Endothelial cell of umbilical vein (primary cell): Measurements from ENCODE around the gene WASL. TPM values are rescaled to one million over a fixed set of nuclear protein-coding genes. Genes with fewer than 3 reads are reported as not detected.

Experiments used
- BruUV-seq: library from RNA; stranded (reverse); fragments of 400-500 nt; replicated peaks from 2 replicates; lab custom pipeline; 2021; lab: Mats Ljungman, UMichigan
- CTCF ChIA-PET: fragments of 300-600, 350-600 bp; sonication (Branson Sonifier 250); formaldehyde crosslinking; loops from one replicate; lab custom pipeline; 2021; ENCODE audit warnings: antibody characterized with exemption, inconsistent platforms; lab: Charles Lee
- POLR2A ChIA-PET: fragments of 300-600, 350-600 bp; sonication (Branson Sonifier 250); formaldehyde crosslinking; loops from one replicate; lab custom pipeline; 2021; ENCODE audit warnings: antibody characterized with exemption, inconsistent platforms; lab: Charles Lee
- DNase-seq: peaks from one replicate; pipeline ENCODE4 v3.0.0-alpha.2; 2011; ENCODE audit warnings: low read depth, low spot score
- FAIRE-seq: peaks from 2 replicates; lab custom pipeline; 2011; peaks lifted over from hg19 to GRCh38; lab: Jason Lieb, UNC
- H2AFZ ChIP-seq: 2 replicates; pipeline ENCODE4 v1.6.0; 2012; ENCODE audit warnings: low read depth, low read length, control low read depth, inconsistent platforms
- H3K27ac ChIP-seq: 2 replicates; pipeline ENCODE4 v1.5.1; 2011; ENCODE audit warnings: low read depth, mild to moderate bottlenecking, control low read depth, low read length, moderate library complexity; ENCODE audit not compliant: insufficient read depth
- H3K27me3 ChIP-seq, 2 experiments: 2 replicates each; pipeline versions ENCODE4 v1.6.0 to v1.6.1; 2011; ENCODE audit warnings: low read length in 2 of 2, mixed read lengths in 1 of 2; ENCODE audit not compliant: control insufficient read depth in 2 of 2, insufficient read depth in 2 of 2
- H3K36me3 ChIP-seq, 2 experiments: 2 replicates in 1 of 2; 3 replicates in 1 of 2; pipeline ENCODE4 v1.5.1; 2011; ENCODE audit warnings: low read length in 2 of 2, mild to moderate bottlenecking in 1 of 2, moderate library complexity in 1 of 2; ENCODE audit not compliant: control insufficient read depth in 2 of 2, insufficient read depth in 2 of 2; ENCODE audit errors: extremely low read depth in 1 of 2
- H3K4me1 ChIP-seq: 3 replicates; pipeline ENCODE4 v1.5.1; 2011; ENCODE audit warnings: mild to moderate bottlenecking, low read length; ENCODE audit not compliant: control insufficient read depth, insufficient read depth; ENCODE audit errors: extremely low read depth
- H3K4me2 ChIP-seq: 2 replicates; pipeline ENCODE4 v1.6.1; 2011; ENCODE audit warnings: low read length, control low read depth, mixed read lengths; ENCODE audit not compliant: insufficient read depth
- H3K4me3 ChIP-seq, 3 experiments: fragments of 200-600 bp in 1 of 3; sonication (generic), shearing (Covaris generic) in 1 of 3; replicated peaks in 1 of 3; 2 replicates each; pipeline ENCODE4 v1.5.1; 2011 to 2016; ENCODE audit warnings: control low read depth in 3 of 3, low read length in 3 of 3, mild to moderate bottlenecking in 2 of 3, inconsistent platforms in 1 of 3, low read depth in 1 of 3, moderate library complexity in 1 of 3; ENCODE audit not compliant: insufficient read depth in 1 of 3
- H3K79me2 ChIP-seq: 2 replicates; pipeline ENCODE4 v1.6.0; 2012; ENCODE audit warnings: low read length, inconsistent platforms; ENCODE audit not compliant: control insufficient read depth, insufficient read depth
- H3K9ac ChIP-seq: replicated peaks from 2 replicates; pipeline ENCODE3; 2011; ENCODE audit warnings: low read length, control low read depth; ENCODE audit not compliant: insufficient read depth; ENCODE audit errors: extremely low read depth
- H3K9me1 ChIP-seq: replicated peaks from 3 replicates; pipeline ENCODE4 v1.6.0; 2011; ENCODE audit warnings: mild to moderate bottlenecking, low read length; ENCODE audit not compliant: control insufficient read depth, insufficient read depth; ENCODE audit errors: extremely low read depth
- H3K9me3 ChIP-seq: replicated peaks from 2 replicates; pipeline ENCODE4 v1.5.1; 2012; ENCODE audit warnings: low read length, inconsistent platforms; ENCODE audit not compliant: control insufficient read depth, insufficient read depth
- H4K20me1 ChIP-seq: replicated peaks from 2 replicates; pipeline ENCODE3; 2011; ENCODE audit warnings: mild to moderate bottlenecking, low read length; ENCODE audit not compliant: control insufficient read depth, insufficient read depth; ENCODE audit errors: extremely low read depth
- EZH2 ChIP-seq: IDR thresholded peaks from 2 replicates; pipeline ENCODE4 v1.6.1; 2012; ENCODE audit warnings: borderline replicate concordance, low read depth, mild to moderate bottlenecking, moderate library complexity, low read length, inconsistent platforms; ENCODE audit not compliant: severe bottlenecking
- FOS ChIP-seq: IDR thresholded peaks from 2 replicates; pipeline ENCODE4 v1.6.1; 2011; ENCODE audit warnings: mild to moderate bottlenecking, low read length, moderate library complexity, borderline replicate concordance; ENCODE audit not compliant: insufficient read depth
- GATA2 ChIP-seq: IDR thresholded peaks from 2 replicates; pipeline ENCODE4 v1.7.0; 2011; ENCODE audit warnings: low read depth, mild to moderate bottlenecking, moderate library complexity, mixed read lengths, low read length; ENCODE audit not compliant: insufficient read length, insufficient read depth
- JUN ChIP-seq: IDR thresholded peaks from 2 replicates; pipeline ENCODE4 v1.6.1; 2011; ENCODE audit warnings: borderline replicate concordance, low read depth; ENCODE audit not compliant: insufficient read length, insufficient read depth
- MYC ChIP-seq: IDR thresholded peaks from one replicate; pipeline ENCODE4 v1.6.1; 2011; ENCODE audit warnings: mild to moderate bottlenecking, low read depth, low read length
- POLR2A ChIP-seq: IDR thresholded peaks from 2 replicates; pipeline ENCODE4 v1.6.1; 2012; ENCODE audit warnings: low read depth, mild to moderate bottlenecking, control low read depth, low read length
- POLR2AphosphoS5 ChIP-seq: IDR thresholded peaks from 2 replicates; pipeline ENCODE4 v1.6.1; 2012; ENCODE audit warnings: low read depth, mild to moderate bottlenecking, control low read depth, low read length, moderate library complexity; ENCODE audit not compliant: insufficient read depth
- dilution Hi-C: fragments of 300-500 bp; cut with MboI; formaldehyde crosslinking; loops from one replicate; pipeline ENCODE4 v1.15.0; 2019; ENCODE audit warnings: low sequenced_read_pairs; ENCODE audit not compliant: extremely low pct_ligation_motif_present
- intact Hi-C: fragments of 100-400 bp; cut with micrococcal nuclease; formaldehyde crosslinking; loops from one replicate; pipeline ENCODE4 v1.10.0; 2022
- polyA plus RNA-seq, 4 experiments: library from polyadenylated mRNA; depleted of rRNA in 3 of 4; stranded (reverse) in 3 of 4; unstranded in 1 of 4; fragments of >200 nt; gene quantifications; 2 replicates each; pipeline versions ENCODE4 v1.2.1 to v1.2.3, GENCODE V29; 2011 to 2012; ENCODE audit warnings: missing spikeins in 1 of 4
- total RNA-seq: library from RNA; stranded (reverse); gene quantifications from 2 replicates; pipeline ENCODE4 v1.2.3, GENCODE V29; 2021
- TF ChIP-seq, protein P1 (sequence below), 2 donors: IDR thresholded peaks; 1 replicate in 1 of 2; 2 replicates in 1 of 2; pipeline ENCODE4 v1.5.1; 2011; ENCODE audit warnings: low read length in 2 of 2, mild to moderate bottlenecking in 2 of 2, moderate library complexity in 2 of 2, control low read depth in 1 of 2, inconsistent platforms in 1 of 2, low read depth in 1 of 2; ENCODE audit not compliant: insufficient read depth in 1 of 2; ENCODE audit errors: extremely low read depth in 1 of 2
- TF ChIP-seq, protein P2 (sequence below): IDR thresholded peaks from 2 replicates; pipeline ENCODE4 v1.6.1; 2011; ENCODE audit not compliant: insufficient read depth, insufficient read length

Gene WASL
- total and polyA plus RNA-seq, 2 donors (not counting 3 experiments of a cell fraction or from before 2014, with no cell fraction given): 5.2 to 24.0 TPM

DNA sequence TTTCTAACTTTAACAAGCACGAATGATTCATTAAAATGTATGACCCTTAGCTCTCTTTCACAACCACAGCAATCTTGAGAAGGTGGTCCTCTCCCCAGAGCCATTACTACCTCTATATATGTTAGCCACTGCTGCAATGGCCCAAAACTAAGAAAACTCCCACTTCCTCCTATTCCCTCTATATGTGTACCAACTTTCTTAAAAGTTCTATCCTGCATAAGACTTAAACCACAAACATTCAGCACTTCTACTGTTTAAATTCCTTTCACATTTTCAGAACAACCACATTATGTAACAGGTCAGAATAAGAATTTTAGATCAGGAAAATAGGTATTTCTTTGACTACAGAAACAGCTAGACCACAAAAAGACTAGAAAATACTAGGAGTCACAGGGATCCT lies 36.2 kb downstream of the WASL start:
- Histone ChIP-seq H4K20me1 (peaks cover 2% of the 10 kb centered on the region), H3K9me1 (no peaks in the 10 kb centered on the region), H3K9me3 (no peaks in the 10 kb centered on the region), H3K27me3 (no peaks in the 10 kb centered on the region), H3K79me2 (peaks cover 39% of the 10 kb centered on the region), H3K9ac (no peak overlapping the region), H2AFZ (no peak overlapping the region), H3K36me3 (peaks cover 0 to 5% of the 10 kb centered on the region in 2 experiments), H3K27ac (no peak overlapping the region), H3K4me1 (peaks cover 19% of the 10 kb centered on the region), H3K4me2 (no peak overlapping the region), H3K4me3 (no peak overlapping the region)
- intact Hi-C loops: no loop called here
- ChIA-PET POLR2A (no interaction called here), CTCF (interaction anchor here (0.8 kb wide), 1 partner anchor 11 kb away, joined by 3 read pairs; no protein-coding TSS in a partner anchor)
- DNase-seq (no peak), FAIRE-seq (no peak)
- dilution Hi-C loops: no loop called here
- TF ChIP-seq GATA2 (no peak), POLR2A (no peak), JUN (no peak), EZH2 (no peak), POLR2AphosphoS5 (no peak), FOS (no peak), MYC (no peak)
- TF ChIP-seq, protein P1, sequence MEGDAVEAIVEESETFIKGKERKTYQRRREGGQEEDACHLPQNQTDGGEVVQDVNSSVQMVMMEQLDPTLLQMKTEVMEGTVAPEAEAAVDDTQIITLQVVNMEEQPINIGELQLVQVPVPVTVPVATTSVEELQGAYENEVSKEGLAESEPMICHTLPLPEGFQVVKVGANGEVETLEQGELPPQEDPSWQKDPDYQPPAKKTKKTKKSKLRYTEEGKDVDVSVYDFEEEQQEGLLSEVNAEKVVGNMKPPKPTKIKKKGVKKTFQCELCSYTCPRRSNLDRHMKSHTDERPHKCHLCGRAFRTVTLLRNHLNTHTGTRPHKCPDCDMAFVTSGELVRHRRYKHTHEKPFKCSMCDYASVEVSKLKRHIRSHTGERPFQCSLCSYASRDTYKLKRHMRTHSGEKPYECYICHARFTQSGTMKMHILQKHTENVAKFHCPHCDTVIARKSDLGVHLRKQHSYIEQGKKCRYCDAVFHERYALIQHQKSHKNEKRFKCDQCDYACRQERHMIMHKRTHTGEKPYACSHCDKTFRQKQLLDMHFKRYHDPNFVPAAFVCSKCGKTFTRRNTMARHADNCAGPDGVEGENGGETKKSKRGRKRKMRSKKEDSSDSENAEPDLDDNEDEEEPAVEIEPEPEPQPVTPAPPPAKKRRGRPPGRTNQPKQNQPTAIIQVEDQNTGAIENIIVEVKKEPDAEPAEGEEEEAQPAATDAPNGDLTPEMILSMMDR (IDR thresholded peaks at IDR 0.05; ENCODE audit: extremely low read depth in 1 of 2, insufficient read depth in 1 of 2, low read depth in 1 of 2, low read length in 2 of 2): no peak
- TF ChIP-seq, protein P2, sequence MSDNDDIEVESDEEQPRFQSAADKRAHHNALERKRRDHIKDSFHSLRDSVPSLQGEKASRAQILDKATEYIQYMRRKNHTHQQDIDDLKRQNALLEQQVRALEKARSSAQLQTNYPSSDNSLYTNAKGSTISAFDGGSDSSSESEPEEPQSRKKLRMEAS: no peak
- no TSS peak for BruUV-seq
